ENCODE data around the gene NAPSA. TPM values are rescaled to one million over a fixed set of nuclear protein-coding genes. Genes with fewer than 3 reads are reported as not detected.

The NAPSA gene
- total and polyA plus RNA-seq, 10 of the 15 experiments (the other 5 are each of a cell fraction or from before 2014, with no cell fraction given) = 6.7 to 45.4 (median 17.1) TPM

DNA sequence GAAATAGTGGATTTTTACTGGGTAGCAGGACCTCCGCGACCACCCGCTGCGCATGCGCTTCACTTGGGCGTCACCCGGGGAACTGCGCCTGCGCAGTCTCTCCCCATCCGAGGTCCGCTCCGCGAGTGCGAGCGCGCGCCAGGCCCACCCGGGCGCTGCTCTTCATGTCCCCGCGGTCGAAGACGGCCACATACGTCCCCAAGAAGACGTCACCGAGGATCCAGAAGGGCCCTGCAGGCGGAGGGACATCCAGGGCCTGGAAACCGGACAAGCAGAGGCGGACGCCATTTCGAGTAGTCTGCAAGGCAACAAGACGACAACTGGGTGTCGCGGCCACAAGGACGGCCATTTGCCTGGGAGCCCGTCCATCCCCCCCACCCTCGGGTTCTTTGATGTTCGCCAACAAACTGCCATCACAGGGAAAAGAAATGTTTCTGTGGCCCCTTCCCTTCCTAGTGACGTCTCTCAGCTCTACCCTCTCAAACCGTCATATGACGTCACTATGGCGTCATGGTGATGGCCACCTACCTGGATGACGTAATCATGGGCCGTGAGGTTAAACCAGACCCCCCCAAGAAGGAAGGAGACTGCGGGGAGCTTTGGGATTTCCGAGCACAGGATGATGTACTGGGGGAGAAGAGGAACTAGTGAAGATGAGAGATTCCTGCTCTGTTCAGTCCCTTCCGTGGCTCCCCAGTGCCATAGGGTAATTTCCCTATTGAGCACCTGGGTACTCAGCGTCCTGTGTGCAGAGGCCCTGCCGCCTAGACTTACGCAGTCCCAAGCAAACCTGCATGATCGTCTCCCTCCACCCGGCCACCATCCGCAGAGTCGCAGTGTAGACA, 6.7 kb downstream of the NAPSA start (continued):
- TF ChIP-seq MEF2B (IDR thresholded peaks at IDR 0.05; ENCODE audit: partially characterized antibody, poor library complexity, severe bottlenecking) (no peak), WRNIP1 (IDR thresholded peaks at IDR 0.05; ENCODE audit: borderline replicate concordance, low read depth, low read length) (0 out of 2 replicates have a peak, but pooled peaks have one; percentile 42), ZNF384 (IDR thresholded peaks at IDR 0.05; ENCODE audit: borderline replicate concordance, low read depth, low read length) (no peak), EGR1 (IDR thresholded peaks at IDR 0.05; ENCODE audit: borderline replicate concordance in 1 of 2, low read depth in 2 of 2, low read length in 2 of 2) (no peak), E2F4 (IDR thresholded peaks at IDR 0.05; ENCODE audit: low read depth, low read length) (no peak), KDM1A (IDR thresholded peaks at IDR 0.05; ENCODE audit: borderline replicate concordance) (no peak), STAT1 (conservative IDR thresholded peaks at IDR 0.05) (no peak), LARP7 (IDR thresholded peaks at IDR 0.05) (no peak), NR2C1 (IDR thresholded peaks at IDR 0.05) (no peak), ZNF592 (IDR thresholded peaks at IDR 0.05) (no peak), HDAC2 (IDR thresholded peaks at IDR 0.05) (no peak), PBX3 (IDR thresholded peaks at IDR 0.05; ENCODE audit: insufficient replicate concordance, low read depth, low read length) (no peak), NBN (IDR thresholded peaks at IDR 0.05) (peak; percentile 99), BMI1 (IDR thresholded peaks at IDR 0.05; ENCODE audit: borderline replicate concordance) (no peak), SMAD5 (IDR thresholded peaks at IDR 0.05; ENCODE audit: low read depth) (no peak), MEF2A (IDR thresholded peaks at IDR 0.05; ENCODE audit: insufficient read depth, low read depth, low read length) (no peak)
- TF ChIP-seq, protein P1, sequence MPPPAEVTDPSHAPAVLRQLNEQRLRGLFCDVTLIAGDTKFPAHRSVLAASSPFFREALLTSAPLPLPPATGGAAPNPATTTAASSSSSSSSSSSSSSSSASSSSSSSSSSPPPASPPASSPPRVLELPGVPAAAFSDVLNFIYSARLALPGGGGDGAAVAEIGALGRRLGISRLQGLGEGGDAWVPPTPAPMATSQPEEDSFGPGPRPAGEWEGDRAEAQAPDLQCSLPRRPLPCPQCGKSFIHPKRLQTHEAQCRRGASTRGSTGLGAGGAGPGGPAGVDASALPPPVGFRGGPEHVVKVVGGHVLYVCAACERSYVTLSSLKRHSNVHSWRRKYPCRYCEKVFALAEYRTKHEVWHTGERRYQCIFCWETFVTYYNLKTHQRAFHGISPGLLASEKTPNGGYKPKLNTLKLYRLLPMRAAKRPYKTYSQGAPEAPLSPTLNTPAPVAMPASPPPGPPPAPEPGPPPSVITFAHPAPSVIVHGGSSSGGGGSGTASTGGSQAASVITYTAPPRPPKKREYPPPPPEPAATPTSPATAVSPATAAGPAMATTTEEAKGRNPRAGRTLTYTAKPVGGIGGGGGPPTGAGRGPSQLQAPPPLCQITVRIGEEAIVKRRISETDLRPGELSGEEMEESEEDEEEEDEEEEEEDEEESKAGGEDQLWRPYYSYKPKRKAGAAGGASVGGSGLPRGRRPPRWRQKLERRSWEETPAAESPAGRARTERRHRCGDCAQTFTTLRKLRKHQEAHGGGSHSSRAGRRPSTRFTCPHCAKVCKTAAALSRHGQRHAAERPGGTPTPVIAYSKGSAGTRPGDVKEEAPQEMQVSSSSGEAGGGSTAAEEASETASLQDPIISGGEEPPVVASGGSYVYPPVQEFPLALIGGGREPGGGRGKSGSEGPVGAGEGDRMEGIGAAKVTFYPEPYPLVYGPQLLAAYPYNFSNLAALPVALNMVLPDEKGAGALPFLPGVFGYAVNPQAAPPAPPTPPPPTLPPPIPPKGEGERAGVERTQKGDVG (CRISPR knock-in tag; IDR thresholded peaks at IDR 0.05) = 0 out of 2 replicates have a peak, but pooled peaks have one; percentile 74

Measured in GM12878 (cell line).